ENCODE data around the gene TUBB.

Gene TUBB

GRCh38 chr6:30725713-30726505, 5.8 kb downstream of the TUBB start (continued):
- TF ChIP-seq ZNF2 (tag by site-specific recombination; IDR thresholded peaks at IDR 0.05) (peak; percentile 45; the same call in 1 of the 2 replicates), ZNF600 (tag by site-specific recombination; IDR thresholded peaks at IDR 0.05) (peak; percentile 97), CTCF (tag by site-specific recombination; IDR thresholded peaks at IDR 0.05) (no peak), ZNF664 (tag by site-specific recombination; IDR thresholded peaks at IDR 0.05) (no peak), ZNF211 (tag by site-specific recombination; IDR thresholded peaks at IDR 0.05; ENCODE audit: low read depth) (no peak), ZFP37 (tag by site-specific recombination; IDR thresholded peaks at IDR 0.05) (peak; percentile 74; the same call in 1 of the 2 replicates), ZNF658 (tag by site-specific recombination; IDR thresholded peaks at IDR 0.05) (no peak), ZSCAN4 (tag by site-specific recombination; IDR thresholded peaks at IDR 0.05) (0 out of 2 replicates have a peak, but pooled peaks have one; percentile 5), PRDM6 (tag by site-specific recombination; IDR thresholded peaks at IDR 0.05) (no peak), KLF8 (tag by site-specific recombination; IDR thresholded peaks at IDR 0.05) (no peak), ZNF529 (tag by site-specific recombination; IDR thresholded peaks at IDR 0.05; ENCODE audit: insufficient replicate concordance) (no peak), ZNF24 (tag by site-specific recombination; IDR thresholded peaks at IDR 0.05) (peak; percentile 19; the same call in 1 of the 2 replicates)

- Histone ChIP-seq H3K9me3 (ENCODE audit: control insufficient read depth, insufficient read depth, low read depth, low read length) (no peaks in the 10 kb centered on the region), H3K36me3 (ENCODE audit: control insufficient read depth in 2 of 2, insufficient read depth in 1 of 2, low read length in 2 of 2) (peaks cover 14 to 78% of the 10 kb centered on the region in 2 experiments), H3K4me3 (ENCODE audit: low read depth, low read length) (no peak overlapping the region), H3K27ac (ENCODE audit: extremely low read depth, low read depth, low read length) (0 out of 2 replicates have a peak overlapping the region, but pooled peaks have one; percentile 5), H3K4me1 (ENCODE audit: control insufficient read depth, insufficient read depth, low read length) (peaks cover 4% of the 10 kb centered on the region)
- ChIA-PET POLR2A (interaction anchor here (0.6 to 6.5 kb wide), 17 partner anchors 10 to 156 kb away, joined by 3 to 61 read pairs (median 4); partner anchors contain the start of genes DHX16, FLOT1, IER3 and MDC1), CTCF (interaction anchor here (0.5 to 18.7 kb wide), 9 partner anchors 25 to 360 kb away, joined by 3 to 692 read pairs (median 3); partner anchors contain the start of gene DHX16)
- no peak for TF ChIP-seq ZNF548 (tag by site-specific recombination; IDR thresholded peaks at IDR 0.05)
- TF ChIP-seq IKZF3 (tag by site-specific recombination; IDR thresholded peaks at IDR 0.05), result 0 out of 2 replicates have a peak, but pooled peaks have one; percentile 45
- no peak for TF ChIP-seq ZFP37 (tag by site-specific recombination; IDR thresholded peaks at IDR 0.05)
- no peak for TF ChIP-seq ZNF214 (tag by site-specific recombination; IDR thresholded peaks at IDR 0.05; ENCODE audit: borderline replicate concordance)
- no peak for TF ChIP-seq BCL11B (tag by site-specific recombination; IDR thresholded peaks at IDR 0.05; ENCODE audit: low read depth)
- no peak for TF ChIP-seq ZNF391 (tag by site-specific recombination; IDR thresholded peaks at IDR 0.05; ENCODE audit: borderline replicate concordance, low read depth)
- TF ChIP-seq KLF8 (tag by site-specific recombination; IDR thresholded peaks at IDR 0.05), result no peak
- no peak for TF ChIP-seq ZNF211 (tag by site-specific recombination; IDR thresholded peaks at IDR 0.05; ENCODE audit: low read depth)
- no peak for TF ChIP-seq ZNF837 (tag by site-specific recombination; IDR thresholded peaks at IDR 0.05)
- no peak for TF ChIP-seq HIC1 (tag by site-specific recombination; IDR thresholded peaks at IDR 0.05)
- no peak for TF ChIP-seq ZBTB44 (tag by site-specific recombination; IDR thresholded peaks at IDR 0.05)
- TF ChIP-seq ZFP3 (tag by site-specific recombination; IDR thresholded peaks at IDR 0.05; ENCODE audit: low read depth), result no peak
- no peak for TF ChIP-seq ZNF623 (tag by site-specific recombination; IDR thresholded peaks at IDR 0.05)
- no peak for TF ChIP-seq PBX3 (CRISPR knock-in tag; IDR thresholded peaks at IDR 0.05)
Measured at GRCh38 chr6:30726506-30727413, 6.6 kb downstream of the TUBB start.
